GM12873 (cell line): ENCODE data around the gene CLSTN3.

ENCODE experiments used
- CTCF ChIP-seq: IDR thresholded peaks from 2 replicates; pipeline ENCODE4 v1.5.1; 2012; ENCODE audit warnings: low read depth, mild to moderate bottlenecking, moderate library complexity, low read length, control low read depth; ENCODE audit not compliant: insufficient read depth; ENCODE audit errors: missing control alignments

The CLSTN3 gene

GRCh38 chr12:7139200-7139599 is 9.0 kb downstream of the CLSTN3 start:
- TF ChIP-seq CTCF, result no peak

GRCh38 chr12:7141351-7142005 is 11.3 kb downstream of the CLSTN3 start:
- TF ChIP-seq CTCF, result no peak

GRCh38 chr12:7142056-7142644 is 12.0 kb downstream of the CLSTN3 start:
- peak; percentile 76 for TF ChIP-seq CTCF

- TF ChIP-seq CTCF, result no peak
Observed at GRCh38 chr12:7142809-7143465, 12.8 kb downstream of the CLSTN3 start.

- TF ChIP-seq CTCF, result no peak
Observed at GRCh38 chr12:7143564-7143963, 13.4 kb downstream of the CLSTN3 start.

GRCh38 chr12:7144414-7145120 is 14.4 kb downstream of the CLSTN3 start:
- peak; percentile 53 for TF ChIP-seq CTCF

GRCh38 chr12:7145671-7146070 is 15.5 kb downstream of the CLSTN3 start:
- TF ChIP-seq CTCF, result no peak
